Measurements from ENCODE around the gene NAGK.
"Not testable (repeated sequence)": the region's sequence is repeated elsewhere in the genome, so short reads cannot be mapped to it uniquely, and the experiment has no call there.

NAGK gene

DNA sequence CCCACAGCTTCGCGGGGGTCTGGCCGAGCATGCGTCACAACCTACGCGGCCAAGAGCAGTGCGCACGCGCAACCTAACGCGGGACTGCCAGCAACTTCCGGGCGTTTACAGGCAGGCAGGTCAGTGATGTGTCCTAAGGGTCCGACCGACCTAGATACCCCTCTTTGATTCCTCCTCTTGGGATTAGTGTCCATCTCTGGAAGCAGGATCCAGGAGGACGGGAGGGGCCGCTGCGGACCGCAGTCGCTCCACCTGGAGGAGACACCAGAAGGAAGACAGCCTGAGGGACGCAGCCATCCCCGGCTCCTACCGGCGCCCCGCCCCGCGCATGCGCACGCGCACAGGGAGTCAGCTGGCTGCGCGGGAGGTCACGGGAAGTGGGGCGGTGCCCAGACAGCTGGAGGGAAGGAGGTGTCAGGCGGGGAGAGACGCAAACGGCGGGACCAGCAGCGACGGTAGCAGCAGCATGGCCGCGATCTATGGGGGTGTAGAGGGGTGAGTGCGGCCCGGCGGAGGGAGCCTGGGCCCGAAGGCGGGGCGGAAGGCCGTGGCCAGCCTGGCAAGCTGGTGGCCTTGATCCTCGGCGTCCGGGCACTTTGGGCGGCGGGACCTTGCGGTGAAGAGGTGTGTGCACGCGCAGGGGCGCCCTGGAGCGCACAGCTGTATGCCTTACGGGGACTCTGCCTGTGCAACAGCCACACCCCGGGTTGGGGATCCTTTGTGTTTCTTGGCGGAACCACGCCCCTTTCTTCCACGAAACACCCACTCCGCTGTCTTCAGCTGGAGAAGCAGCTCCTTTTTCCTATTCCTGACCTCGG is at the start of gene NAGK:
Gene NAGK (plus strand): TSS at position 431 of the 818 bp plus-strand sequence. CDS start 36 bp downstream, at position 467.
- peak; percentile 94 to 96 for DNase-seq

DNA sequence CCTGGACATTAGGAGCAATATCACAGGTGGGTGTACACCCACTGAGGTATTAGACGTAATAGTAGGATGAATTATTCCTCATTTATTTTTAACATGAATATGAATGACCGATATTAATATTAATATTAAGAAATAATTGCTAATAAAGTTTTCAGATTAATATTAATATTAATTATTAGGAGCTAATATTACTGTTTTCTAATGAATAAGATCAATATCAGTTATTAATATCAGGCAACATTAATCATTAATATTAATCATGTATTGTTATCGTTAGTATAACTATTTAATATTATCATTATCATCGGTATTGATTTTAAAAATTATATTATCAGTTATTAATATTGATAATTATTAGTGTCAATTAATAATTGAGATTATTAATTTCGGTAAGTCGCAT is 48.5 kb upstream of the NAGK start:
- DNase-seq, result not testable (repeated sequence)

DNA sequence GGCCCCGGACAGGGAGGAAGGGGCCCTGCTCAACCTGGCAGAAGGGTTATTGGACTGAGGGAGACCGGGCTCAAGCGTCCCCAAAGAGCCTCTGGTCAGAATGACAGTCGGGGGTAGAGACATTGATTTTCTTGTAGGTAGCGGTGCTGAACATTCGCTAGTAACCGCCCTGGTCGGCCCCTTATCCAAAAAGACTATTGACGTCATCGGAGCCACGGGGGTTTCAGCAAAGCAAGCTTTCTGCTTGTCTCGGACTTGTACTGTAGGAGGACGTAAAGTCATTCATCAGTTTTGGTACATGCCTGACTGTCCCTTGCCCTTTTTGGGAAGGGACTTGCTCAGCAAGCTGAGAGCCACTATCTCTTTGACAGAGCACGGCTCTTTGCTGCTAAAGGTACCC is 47.1 kb upstream of the NAGK start:
- not testable (repeated sequence) for DNase-seq

DNA sequence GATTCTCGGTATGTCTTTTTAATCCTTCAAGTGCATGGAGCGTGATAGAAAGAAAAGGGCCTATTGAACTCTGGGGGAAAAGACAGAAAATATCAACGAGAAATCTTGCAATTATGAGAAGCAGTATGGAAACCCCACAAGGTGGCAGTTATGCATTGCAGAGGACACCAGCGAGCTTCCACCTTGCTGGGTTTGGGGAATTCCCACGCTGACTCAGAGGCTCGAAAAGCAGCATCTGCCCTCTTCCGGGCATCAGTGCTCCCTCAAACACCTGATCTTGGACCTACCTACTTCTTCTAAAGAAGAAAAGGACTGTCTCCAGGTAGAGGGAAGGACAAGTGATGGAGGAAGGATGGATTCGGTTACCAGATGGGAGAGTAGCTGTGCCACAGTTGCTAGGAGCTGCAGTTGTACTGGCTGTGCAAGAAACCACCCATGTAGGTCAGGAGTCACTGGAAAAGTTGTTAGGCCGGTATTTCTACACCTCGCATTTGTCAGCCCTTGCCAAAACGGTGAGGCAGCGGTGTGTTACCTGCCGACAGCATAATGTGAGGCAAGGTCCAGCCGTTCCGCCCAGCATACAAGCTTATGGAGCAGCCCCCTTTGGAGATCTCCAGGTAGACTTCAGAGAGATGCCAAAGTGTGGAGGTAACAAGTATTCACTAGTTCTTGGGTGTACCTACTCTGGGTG is 44.8 kb upstream of the NAGK start:
- DNase-seq, result peak; percentile 70 to 76

DNA sequence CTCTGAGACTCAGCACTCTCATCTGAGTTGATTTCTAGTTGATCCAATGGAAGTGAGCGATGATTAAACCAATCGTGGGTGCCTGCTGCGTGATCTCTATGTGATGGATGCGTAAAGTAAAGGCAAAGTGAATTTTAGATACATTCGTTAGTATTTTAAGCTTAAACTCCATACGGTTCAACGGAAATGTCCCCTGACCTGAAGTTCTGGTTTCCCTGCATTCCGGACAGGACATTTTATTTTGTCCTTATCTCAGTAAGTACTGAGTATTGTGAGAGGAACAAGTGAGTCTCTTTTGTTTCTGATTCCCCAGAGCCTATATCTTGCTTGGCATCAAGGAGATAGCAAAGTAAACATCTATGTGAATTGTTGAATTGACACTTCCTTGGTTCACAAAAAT is 32.2 kb upstream of the NAGK start:
- DNase-seq, result not testable (repeated sequence)

DNA sequence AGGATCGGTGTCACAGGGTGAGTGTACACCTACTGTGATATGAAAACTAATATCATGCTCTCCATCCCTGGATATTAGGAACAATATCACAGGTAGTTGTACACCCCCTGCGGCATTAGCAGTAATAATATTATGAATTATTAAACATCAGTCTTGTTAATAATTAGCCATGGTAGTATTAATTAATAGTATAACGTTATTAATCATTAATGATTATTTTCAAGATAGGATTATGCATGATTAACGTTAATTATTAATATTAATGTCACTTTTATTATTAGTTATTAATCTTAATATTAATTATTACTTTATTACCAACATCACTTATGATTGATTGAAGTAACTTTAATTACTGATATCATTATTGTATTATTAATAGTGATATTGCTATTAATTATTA is 26.2 kb upstream of the NAGK start:
- DNase-seq, result no peak

DNA sequence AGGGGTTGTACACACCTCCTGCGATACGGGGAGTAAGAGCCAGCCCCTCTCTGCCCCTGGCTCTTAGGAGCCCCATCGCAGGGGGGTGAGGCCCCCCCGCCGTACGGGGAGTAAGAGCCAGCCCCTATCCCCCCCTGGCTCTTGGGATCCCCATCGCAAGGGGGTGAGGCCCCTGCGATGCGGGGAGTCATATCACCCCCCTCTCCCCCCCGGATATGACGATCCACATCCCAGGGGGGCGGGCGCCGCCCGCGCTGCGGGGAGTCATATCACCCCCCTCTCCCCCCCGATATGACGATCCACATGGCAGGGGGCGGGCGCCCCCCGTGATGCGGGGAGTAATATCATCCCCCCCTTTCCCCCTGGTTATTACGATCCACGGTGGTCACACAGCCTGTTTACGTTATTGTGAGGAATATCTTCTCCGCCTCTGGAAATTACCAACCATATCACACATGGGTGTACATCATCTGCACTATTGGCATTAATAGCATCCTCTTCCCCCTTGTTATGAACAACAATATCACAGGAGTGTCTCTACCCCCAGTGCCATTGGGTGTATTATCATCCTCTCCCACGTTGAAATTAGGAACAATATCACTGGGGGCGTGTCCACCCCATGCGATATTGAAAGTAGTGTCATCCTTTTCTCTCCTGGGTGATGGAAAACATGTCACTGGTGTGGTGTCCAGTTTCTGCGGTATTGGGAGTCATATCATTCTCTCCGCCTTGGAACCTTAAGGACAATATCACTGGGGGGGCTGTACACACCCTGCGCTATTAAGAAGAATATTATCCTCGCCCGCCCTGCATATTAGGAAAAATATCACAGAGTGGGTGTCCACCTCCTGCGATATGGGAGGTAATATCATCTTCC is 24.7 kb upstream of the NAGK start:
- no peak for DNase-seq

DNA sequence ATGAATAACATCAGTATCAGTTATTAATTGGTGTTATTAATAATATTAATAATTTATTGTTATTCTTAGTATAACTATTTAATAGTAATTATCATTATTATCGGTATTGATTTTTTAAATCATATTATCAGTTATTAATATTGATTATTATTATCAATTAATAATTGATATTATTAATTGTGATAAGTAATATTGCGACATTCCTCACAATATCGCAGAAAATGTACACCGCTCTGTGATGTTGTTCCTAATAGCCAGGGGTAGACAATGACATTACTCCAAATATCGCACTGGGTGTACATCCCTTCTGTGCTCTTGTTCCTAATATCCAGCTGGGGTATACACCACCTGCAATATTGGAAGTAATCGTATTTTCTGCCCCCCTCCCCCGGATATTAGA is 23.3 kb upstream of the NAGK start:
- DNase-seq, result no peak

DNA sequence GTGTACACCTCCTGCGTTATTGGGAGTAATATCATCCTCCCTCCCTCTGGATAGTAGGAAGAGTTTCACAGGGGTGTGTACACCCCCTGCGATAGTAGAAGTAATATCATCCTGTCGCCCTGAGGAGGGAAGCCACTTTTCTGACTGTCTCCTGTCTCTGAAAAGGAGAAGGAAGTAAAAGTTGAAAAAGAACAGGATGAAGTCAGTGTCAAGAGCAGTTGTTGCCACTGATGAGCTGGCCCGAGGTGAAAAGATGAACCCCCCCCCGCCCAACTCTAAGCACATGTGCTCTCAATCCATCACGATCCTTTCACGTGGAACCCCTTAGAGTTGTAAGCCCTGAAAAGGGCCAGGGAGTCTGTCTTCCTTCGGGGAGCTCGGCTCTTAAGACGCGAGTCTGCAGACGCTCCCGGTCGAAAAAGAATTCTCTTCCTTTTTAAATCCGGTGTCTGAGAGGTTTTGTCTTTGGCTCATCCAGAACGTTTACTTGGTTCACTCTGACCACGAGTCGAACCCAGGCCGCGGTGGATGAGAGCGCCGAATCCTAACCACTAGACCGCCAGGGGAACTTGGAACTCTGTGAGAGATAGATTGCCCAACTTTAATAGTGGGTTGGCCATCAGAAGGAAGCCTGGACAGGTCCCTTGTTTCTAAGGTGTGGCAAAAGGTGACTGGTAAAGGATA is 22.4 kb upstream of the NAGK start:
- no peak for DNase-seq

DNA sequence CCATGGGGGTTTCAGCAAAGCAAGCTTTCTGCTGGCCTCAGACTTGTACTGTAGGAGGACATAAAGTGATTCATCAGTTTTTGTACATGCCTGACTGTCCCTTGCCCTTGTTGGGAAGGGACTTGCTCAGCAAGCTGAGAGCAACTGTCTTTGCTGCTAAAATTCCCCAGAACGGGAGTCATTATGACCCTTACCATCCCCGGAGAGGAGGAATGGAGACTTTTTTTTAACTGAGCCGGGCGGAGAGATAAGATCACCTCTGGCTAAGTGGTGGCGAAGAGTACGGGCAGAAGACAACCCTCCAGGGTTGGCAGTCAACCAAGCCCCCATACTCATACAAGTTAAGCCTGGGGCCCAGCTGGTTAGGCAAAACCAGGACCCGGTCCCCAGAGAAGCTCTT is 20.4 kb upstream of the NAGK start:
- DNase-seq, result no peak

DNA sequence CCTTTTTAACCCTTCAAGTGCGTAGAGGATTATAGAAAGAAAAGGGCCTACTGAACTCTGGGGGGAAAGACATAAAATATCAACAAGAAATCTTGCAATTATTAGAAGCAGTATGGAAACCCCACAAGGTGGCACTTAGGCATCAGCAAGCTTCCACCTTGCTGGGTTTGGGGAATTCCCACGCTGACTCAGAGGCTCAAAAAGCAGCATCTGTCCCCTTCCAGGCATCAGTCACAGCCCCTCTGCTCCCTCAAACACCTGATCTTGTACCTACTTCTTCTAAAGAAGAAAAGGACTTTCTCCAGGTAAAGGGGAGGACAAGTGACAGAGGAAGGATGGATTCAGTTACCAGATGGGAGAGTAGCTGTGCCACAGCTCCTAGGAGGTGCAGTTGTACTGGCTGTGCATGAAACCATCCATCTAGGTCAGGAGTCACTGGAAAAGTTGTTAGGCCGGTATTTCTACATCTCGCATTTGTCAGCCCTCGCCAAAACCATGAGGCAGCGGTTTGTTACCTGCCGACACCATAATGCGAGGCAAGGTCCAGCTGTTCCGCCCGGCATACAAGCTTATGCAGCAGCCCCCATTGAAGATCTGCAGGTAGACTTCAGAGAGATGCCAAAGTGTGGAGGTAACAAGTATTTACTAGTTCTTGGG is 18.6 kb upstream of the NAGK start:
- peak; percentile 58 to 63 for DNase-seq

DNA sequence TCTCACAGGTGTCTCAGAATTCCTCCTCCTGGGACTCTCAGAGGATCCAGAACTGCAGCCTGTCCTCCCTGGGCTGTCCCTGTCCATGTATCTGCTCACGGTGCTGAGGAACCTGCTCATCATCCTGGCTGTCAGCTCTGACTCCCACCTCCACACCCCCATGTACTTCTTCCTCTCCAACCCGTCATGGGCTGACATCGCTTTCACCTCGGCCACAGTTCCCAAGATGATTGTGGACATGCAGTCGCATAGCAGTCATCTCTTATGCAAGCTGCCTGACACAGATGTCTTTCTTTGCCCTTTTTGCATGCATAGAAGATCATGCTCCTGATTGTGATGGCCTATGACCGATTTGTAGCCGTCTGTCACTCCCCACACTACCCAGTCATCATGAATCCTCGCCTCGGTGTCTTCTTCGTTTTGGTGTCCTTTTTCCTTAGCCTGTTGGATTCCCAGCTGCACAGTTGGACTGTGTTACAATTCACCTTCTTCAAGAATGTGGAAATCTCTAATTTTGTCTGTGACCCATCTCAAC is 13.2 kb upstream of the NAGK start:
- not testable (repeated sequence) for DNase-seq

DNA sequence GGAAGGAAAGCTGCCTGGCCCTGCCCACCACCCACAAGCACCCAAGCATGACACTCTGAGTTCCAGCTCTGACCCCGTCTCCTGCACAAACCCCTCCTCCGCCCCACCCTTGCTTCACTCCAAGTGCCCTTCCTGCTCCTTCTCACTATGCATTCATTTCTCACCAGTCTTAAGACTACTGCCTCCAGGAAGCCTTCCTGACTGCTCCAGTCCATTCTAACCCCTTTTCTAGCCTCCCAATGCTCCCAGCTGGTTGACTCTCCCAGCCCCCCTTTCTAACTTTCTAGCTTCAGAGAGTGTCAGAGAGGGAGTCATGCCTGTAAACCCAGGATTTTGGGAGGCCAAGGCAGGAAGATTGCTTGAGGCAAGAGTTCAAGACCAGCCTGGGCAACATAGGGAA is 8.2 kb upstream of the NAGK start:
- DNase-seq, result no peak

DNA sequence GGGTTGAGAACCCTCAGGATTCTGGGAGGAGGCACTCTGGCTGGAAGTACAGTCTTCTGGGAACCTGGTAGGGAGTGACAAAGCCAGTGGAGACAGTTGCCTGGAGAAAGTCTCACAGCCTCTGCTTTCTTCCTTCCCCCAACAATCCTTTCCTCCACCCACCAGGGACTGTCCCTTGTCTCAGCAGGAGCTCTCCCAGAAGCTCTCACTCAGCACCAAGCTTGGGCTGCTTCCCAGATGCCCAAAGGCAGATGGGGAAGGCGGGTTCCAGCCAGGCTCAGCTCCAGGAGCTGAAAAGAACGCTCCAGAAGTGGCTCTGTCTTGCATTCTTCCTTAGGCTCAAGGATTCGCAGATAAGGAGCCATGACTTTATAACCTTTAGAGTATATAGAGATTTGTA is 7.6 kb upstream of the NAGK start:
- no peak for DNase-seq

DNA sequence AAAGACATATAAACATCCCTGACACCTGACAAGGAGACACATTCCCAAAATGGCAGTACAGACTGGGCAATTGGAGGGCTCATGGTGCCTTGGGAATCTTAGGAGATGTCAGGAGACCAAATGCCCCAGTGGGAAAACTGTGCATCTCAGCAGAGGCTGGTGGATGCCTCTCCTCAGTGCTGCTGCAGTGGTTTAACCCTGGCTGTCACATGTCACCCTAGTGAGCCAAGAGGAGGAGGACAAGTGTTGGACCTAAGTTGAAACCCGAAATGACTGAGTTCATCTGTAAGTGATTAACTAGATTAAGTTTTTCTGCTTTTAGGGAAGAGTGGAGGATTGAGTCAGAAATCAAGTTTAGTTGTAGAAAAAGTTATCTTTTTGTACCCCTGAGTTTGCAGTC is 5.2 kb upstream of the NAGK start:
- DNase-seq, result no peak

DNA sequence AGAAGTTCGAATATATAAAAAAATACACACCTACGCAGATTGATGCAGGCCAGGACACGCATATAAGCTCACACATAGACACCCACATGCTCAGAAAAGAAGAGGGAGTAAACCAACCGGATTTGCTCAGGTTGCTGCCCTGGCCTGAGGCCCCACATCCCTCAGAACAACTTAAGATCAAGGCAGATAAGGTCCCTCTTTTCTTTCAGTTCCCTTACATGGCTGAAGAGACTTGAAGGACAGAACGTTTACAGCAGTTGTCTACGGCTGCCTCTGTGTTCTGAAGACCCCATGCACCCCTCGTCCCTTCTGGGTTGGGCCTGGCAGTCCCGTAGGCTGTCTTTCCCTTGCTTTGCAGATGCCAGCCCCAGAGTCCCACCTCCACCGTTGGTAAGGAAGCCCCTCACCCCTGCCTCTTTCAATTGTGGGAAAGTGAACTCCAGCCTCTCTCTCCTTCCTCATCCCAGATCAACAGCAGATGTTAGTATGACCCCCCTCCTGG is 4.3 kb upstream of the NAGK start:
- DNase-seq, result no peak

DNA sequence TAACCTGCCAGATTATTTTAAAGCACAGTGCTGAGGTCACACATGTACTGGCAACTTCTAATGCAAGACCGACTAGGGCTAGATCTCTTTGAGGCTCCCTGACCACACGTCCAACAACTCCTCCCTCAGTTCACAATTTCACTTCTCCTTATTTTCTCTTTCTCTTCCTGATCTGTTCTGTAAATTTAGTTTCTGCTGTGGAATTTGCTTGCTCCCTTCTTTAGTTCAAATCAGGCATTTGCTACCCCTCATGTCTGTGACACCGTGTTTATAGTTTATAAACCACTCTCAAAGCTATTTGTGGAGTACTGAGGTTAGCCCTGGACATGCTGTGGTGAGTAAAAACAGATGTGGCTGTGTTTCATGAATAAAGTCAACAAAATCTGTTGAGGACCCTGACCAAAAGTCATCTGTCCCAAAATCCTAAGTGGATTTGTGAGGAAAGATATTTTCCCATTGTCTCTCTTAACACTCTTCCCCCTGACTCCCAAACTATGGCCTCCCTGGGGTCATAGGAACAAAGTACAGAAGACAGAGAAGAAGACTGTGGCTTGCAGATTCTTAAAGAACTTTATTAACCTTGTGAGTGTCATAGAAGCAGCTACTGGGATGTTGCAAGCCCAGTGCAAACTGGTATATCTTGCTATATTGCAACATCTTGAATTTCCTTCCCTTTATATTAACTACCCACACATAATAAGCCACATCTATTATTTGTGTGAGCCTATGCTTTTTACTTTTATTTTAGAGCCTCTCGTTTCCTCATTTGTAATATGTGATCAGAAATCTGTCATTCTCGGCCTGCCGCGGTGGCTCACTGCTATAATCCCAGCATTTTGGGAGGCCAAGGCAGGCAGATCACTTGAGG is 3.5 kb upstream of the NAGK start:
- no peak for DNase-seq

DNA sequence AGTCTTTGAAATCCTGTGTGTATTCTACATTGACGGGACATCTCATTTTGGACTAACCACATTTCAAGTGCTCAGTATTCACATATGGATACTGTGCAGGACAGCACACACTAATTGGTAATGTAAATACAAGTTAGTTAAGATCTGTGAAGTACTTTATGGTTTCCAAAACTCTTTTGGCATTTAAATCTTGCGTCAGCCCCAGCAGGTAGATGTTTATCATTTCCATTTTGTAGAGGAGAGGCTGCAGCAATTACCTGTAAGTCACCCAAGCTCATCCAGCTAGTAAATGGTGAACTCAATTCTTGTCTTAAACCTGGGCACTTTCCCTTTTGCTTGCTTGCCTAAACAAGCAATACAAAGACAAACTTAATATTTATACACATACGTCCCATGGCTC is 1.6 kb upstream of the NAGK start:
- DNase-seq, result no peak

DNA sequence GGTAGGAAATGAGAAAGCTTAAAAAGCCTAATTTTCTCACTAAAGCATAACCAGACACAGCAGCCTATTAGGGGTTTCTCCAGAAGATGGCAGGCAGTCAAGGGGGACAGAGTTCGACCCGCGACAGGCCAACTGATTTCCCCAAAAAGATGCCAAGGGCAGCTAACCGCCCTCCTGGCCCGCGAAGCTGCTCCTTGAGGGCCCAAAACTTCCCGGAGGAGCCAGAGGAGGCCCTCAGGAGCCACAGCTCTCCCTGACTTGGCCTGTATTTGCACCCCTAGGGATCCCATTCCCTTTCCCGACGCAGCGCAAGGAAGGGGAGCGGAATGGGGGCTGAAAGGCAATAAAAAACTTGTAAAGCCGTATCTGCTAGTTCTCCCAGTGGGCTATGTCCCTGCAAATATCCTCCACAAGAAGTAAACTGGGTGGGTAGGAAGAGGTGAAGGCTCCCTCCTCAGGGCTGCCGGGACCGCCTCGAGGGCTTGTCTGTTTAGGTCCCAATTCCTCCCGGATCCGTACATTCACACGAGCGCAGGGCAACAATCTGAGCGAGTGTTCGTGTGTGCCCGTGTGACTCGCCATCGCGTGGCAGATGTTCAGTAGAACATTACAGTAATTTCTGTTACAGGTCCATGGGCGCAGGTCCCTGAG is 756 bp upstream of the NAGK start:
- no peak for DNase-seq

DNA sequence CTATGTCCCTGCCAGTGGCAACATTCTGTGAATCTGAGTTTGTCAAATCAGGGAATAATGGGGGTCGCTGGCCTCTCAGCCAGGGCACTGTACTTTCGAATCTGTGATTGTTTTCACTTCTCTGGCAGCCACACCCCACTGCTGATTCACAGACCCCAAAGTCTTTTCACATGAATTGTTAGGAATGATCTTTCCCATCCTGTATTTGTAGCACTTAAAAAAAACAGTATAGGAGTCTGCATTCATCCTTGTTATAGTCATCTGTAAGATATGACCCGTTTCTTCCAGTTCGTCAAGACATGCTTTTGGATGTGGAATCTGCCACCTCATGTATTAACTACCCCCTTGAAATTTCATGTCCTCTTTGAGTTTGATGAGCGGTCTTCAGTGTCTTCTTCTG is 928 bp downstream of the NAGK start:
- DNase-seq, result no peak
